Measurements from ENCODE around the gene ARAP3.
"Not testable (repeated sequence)": the region's sequence is repeated elsewhere in the genome, so short reads cannot be mapped to it uniquely, and the experiment has no call there.

GRCh38 chr5:141725174-141725573, 43.1 kb upstream of the ARAP3 start:
- not testable (repeated sequence) for TF ChIP-seq ZBTB33 (IDR thresholded peaks at IDR 0.05; ENCODE audit: extremely low read depth, insufficient replicate concordance, low read length); CTCF (IDR thresholded peaks at IDR 0.05 in 2 of 3, conservative IDR thresholded peaks at IDR 0.05 in 1 of 3; ENCODE audit: borderline replicate concordance in 1 of 3, insufficient read depth in 1 of 3, low read depth in 2 of 3, low read length in 2 of 3); POLR2AphosphoS5 (IDR thresholded peaks at IDR 0.05; ENCODE audit: low read depth, low read length); EZH2 (IDR thresholded peaks at IDR 0.05); ZNF274 (IDR thresholded peaks at IDR 0.05; ENCODE audit: low read depth, low read length); POLR2A (IDR thresholded peaks at IDR 0.05; ENCODE audit: borderline replicate concordance, extremely low read depth, insufficient read depth, insufficient read length); EZH2phosphoT487 (IDR thresholded peaks at IDR 0.05; ENCODE audit: borderline replicate concordance); SRF (IDR thresholded peaks at IDR 0.05; ENCODE audit: low read depth); ATF3 (IDR thresholded peaks at IDR 0.05); RAD21 (IDR thresholded peaks at IDR 0.05; ENCODE audit: low read depth); REST (IDR thresholded peaks at IDR 0.05; ENCODE audit: low read depth); CEBPB (IDR thresholded peaks at IDR 0.05; ENCODE audit: low read depth); MAX (IDR thresholded peaks at IDR 0.05)
